HG03108 (cell line): ENCODE data around the gene CCR5.

Experiments
- ATAC-seq: cut with Tn5 transposase; IDR thresholded peaks from one replicate; pipeline ENCODE4 v1.9.1; 2021; ENCODE audit warnings: moderate library complexity; ENCODE audit not compliant: unreplicated experiment

CCR5 gene

GRCh38 chr3:46406788-46407611, 36.3 kb downstream of the CCR5 start, which contains the start of the genes CCR5AS and CCRL2:
TSS of gene CCR5AS (minus strand) at chr3:46407066.
TSS of gene CCRL2 (plus strand) at chr3:46407259. CDS start at chr3:46408080, 821 bp downstream.
- ATAC-seq: no peak

GRCh38 chr3:46407970-46408369, 37.2 kb downstream of the CCR5 start:
- ATAC-seq: no peak

GRCh38 chr3:46408853-46409252, 38.1 kb downstream of the CCR5 start:
- no peak for ATAC-seq

- ATAC-seq: no peak
Observed at GRCh38 chr3:46409739-46410489, 39.2 kb downstream of the CCR5 start.

GRCh38 chr3:46410669-46411068, 39.9 kb downstream of the CCR5 start:
- ATAC-seq: no peak

- no peak for ATAC-seq
Observed at GRCh38 chr3:46411271-46411670, 40.5 kb downstream of the CCR5 start.

- ATAC-seq: no peak
Observed at GRCh38 chr3:46412786-46413298, 42.1 kb downstream of the CCR5 start.

- no peak for ATAC-seq
Observed at GRCh38 chr3:46413951-46414350, 43.2 kb downstream of the CCR5 start.

- no peak for ATAC-seq
Observed at GRCh38 chr3:46414739-46415138, 44.0 kb downstream of the CCR5 start.

- no peak for ATAC-seq
Observed at GRCh38 chr3:46416125-46416810, 45.5 kb downstream of the CCR5 start.

GRCh38 chr3:46416811-46417510, 46.2 kb downstream of the CCR5 start:
- no peak for ATAC-seq

- ATAC-seq: no peak
Observed at GRCh38 chr3:46417841-46418611, 47.3 kb downstream of the CCR5 start.

GRCh38 chr3:46419816-46420215, 49.1 kb downstream of the CCR5 start:
- ATAC-seq: no peak

GRCh38 chr3:46420931-46421330, 50.2 kb downstream of the CCR5 start:
- no peak for ATAC-seq

GRCh38 chr3:46422617-46423016, 51.9 kb downstream of the CCR5 start:
- no peak for ATAC-seq

GRCh38 chr3:46423588-46423987, 52.8 kb downstream of the CCR5 start:
- no peak for ATAC-seq
